ENCODE measurements around the gene MED29.

DNA sequence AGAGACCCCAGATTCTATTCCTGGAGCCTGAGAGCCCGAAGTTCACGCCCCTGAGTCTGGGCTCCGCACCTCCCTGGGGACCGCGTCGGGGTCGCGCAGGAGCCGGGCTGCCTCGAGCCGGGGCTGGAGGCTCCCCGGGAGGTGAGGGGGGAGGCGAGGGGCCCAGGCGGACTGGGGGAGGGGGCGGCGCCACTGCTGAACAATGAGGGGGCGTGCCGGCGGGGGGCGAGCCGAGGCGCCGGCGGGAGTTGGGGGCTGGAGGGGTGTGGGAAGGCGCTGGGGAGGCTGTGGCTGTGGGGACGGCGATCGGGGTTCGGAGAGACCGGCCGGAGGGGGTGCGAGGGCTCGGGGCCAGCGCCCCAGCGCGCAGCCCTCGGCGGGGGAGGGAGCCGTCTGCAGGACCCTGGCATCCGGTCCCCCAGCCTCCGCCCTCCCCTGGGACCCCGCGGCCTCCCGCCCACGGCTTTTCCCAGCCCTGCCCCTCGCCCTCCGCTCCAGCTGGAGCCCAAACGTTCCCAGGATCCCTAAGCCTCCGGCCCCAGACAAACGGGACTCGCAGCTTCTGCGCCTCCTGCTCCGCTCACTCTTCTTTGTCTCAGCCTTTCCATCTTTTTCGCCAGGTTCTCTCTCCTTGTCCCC, 22.2 kb downstream of the MED29 start:
- TF ChIP-seq, protein P1, sequence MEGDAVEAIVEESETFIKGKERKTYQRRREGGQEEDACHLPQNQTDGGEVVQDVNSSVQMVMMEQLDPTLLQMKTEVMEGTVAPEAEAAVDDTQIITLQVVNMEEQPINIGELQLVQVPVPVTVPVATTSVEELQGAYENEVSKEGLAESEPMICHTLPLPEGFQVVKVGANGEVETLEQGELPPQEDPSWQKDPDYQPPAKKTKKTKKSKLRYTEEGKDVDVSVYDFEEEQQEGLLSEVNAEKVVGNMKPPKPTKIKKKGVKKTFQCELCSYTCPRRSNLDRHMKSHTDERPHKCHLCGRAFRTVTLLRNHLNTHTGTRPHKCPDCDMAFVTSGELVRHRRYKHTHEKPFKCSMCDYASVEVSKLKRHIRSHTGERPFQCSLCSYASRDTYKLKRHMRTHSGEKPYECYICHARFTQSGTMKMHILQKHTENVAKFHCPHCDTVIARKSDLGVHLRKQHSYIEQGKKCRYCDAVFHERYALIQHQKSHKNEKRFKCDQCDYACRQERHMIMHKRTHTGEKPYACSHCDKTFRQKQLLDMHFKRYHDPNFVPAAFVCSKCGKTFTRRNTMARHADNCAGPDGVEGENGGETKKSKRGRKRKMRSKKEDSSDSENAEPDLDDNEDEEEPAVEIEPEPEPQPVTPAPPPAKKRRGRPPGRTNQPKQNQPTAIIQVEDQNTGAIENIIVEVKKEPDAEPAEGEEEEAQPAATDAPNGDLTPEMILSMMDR (conservative IDR thresholded peaks at IDR 0.05; ENCODE audit: low read depth, low read length), result no peak
- no peak for TF ChIP-seq EZH2 (IDR thresholded peaks at IDR 0.05; ENCODE audit: low read length, unreplicated experiment)

Measured in PC-3 (cell line).